IMR-90 (cell line): Measurements from ENCODE around the gene CALML3. TPM values are rescaled to one million over a fixed set of nuclear protein-coding genes. Genes with fewer than 3 reads are reported as not detected.

Experiments used
- ATAC-seq: fragments of 200-7000 bp; cut with Tn5 transposase; 2 replicates; pipeline ENCODE4 v1.9.1; 2020; ENCODE audit warnings: low read depth, mild to moderate bottlenecking, moderate library complexity
- BruUV-seq: library from RNA; stranded (reverse); fragments of 400-500 nt; replicated peaks from 2 replicates; lab custom pipeline; 2021; lab: Mats Ljungman, UMichigan
- CTCF ChIA-PET: fragments of 300-600 bp; formaldehyde crosslinking; extraction: SDS; loops from one replicate; lab custom pipeline; 2021; ENCODE audit warnings: antibody characterized with exemption; lab: Yijun Ruan, JAX
- POLR2A ChIA-PET: fragments of 300-600 bp; sonication (Branson Sonifier 250); formaldehyde crosslinking; loops from one replicate; lab custom pipeline; 2022; ENCODE audit warnings: antibody characterized with exemption; ENCODE audit not compliant: unreplicated experiment; lab: Charles Lee
- DNase-seq: peaks from one replicate; pipeline ENCODE4 v3.0.0; 2013
- H2AFZ ChIP-seq: replicated peaks from 2 replicates; pipeline ENCODE3; 2013; ENCODE audit warnings: low read length, mild to moderate bottlenecking; ENCODE audit not compliant: poor library complexity
- H2AK5ac ChIP-seq: 2 replicates; pipeline ENCODE4 v1.6.1; 2013; ENCODE audit warnings: low read depth, low read length, inconsistent platforms
- H2AK9ac ChIP-seq: replicated peaks from 2 replicates; pipeline ENCODE3; 2013; ENCODE audit warnings: mild to moderate bottlenecking, low read depth, low read length, moderate library complexity; ENCODE audit not compliant: poor library complexity
- H2BK120ac ChIP-seq: 2 replicates; pipeline ENCODE4 v1.6.1; 2013; ENCODE audit warnings: low read depth, low read length, inconsistent platforms
- H2BK15ac ChIP-seq: 3 replicates; pipeline ENCODE4 v1.6.1; 2013; ENCODE audit warnings: low read depth, low read length, inconsistent platforms
- H2BK20ac ChIP-seq: 2 replicates; pipeline ENCODE4 v1.6.1; 2013; ENCODE audit warnings: low read depth, mild to moderate bottlenecking, inconsistent platforms, low read length, moderate library complexity
- H2BK5ac ChIP-seq: 2 replicates; pipeline ENCODE4 v1.6.1; 2013; ENCODE audit warnings: mild to moderate bottlenecking, low read depth, low read length, inconsistent platforms; ENCODE audit not compliant: poor library complexity, severe bottlenecking
- H3K14ac ChIP-seq: replicated peaks from 2 replicates; pipeline ENCODE4 v1.6.1; 2013; ENCODE audit warnings: low read depth, low read length, inconsistent platforms
- H3K18ac ChIP-seq: 2 replicates; pipeline ENCODE4 v1.6.1; 2013; ENCODE audit warnings: low read depth, low read length, control low read depth
- H3K23ac ChIP-seq: 2 replicates; pipeline ENCODE4 v1.6.1; 2013; ENCODE audit warnings: low read depth, low read length, inconsistent platforms
- H3K27ac ChIP-seq: 2 replicates; pipeline ENCODE4 v1.5.1; 2013; ENCODE audit warnings: mild to moderate bottlenecking, control low read depth, low read length; ENCODE audit not compliant: insufficient read depth
- H3K27me3 ChIP-seq: 2 replicates; pipeline ENCODE4 v1.6.1; 2013; ENCODE audit warnings: low read length; ENCODE audit not compliant: control insufficient read depth, insufficient read depth
- H3K36me3 ChIP-seq: 2 replicates; pipeline ENCODE4 v1.6.1; 2013; ENCODE audit warnings: low read length, mixed read lengths; ENCODE audit not compliant: control insufficient read depth, insufficient read depth
- H3K4ac ChIP-seq: 2 replicates; pipeline ENCODE4 v1.6.1; 2013; ENCODE audit warnings: low read depth, low read length, inconsistent platforms
- H3K4me1 ChIP-seq: 2 replicates; pipeline ENCODE4 v1.6.1; 2013; ENCODE audit warnings: low read length, mixed read lengths; ENCODE audit not compliant: control insufficient read depth, insufficient read depth
- H3K4me2 ChIP-seq: 2 replicates; pipeline ENCODE4 v1.6.1; 2013; ENCODE audit warnings: low read depth, mild to moderate bottlenecking, control low read depth, low read length, moderate library complexity
- H3K4me3 ChIP-seq: 2 replicates; pipeline ENCODE4 v1.5.1; 2013; ENCODE audit warnings: low read depth, mild to moderate bottlenecking, control low read depth, low read length, moderate library complexity; ENCODE audit not compliant: insufficient read depth
- H3K56ac ChIP-seq: 2 replicates; pipeline ENCODE4 v1.6.1; 2013; ENCODE audit warnings: low read length, inconsistent platforms; ENCODE audit not compliant: insufficient read depth; ENCODE audit errors: extremely low read depth
- H3K79me1 ChIP-seq, 2 experiments: 2 replicates each; pipeline ENCODE4 v1.6.1; 2013; ENCODE audit warnings: low read length in 2 of 2, inconsistent platforms in 1 of 2, low read depth in 1 of 2
- H3K9ac ChIP-seq: 2 replicates; pipeline ENCODE4 v1.6.1; 2013; ENCODE audit warnings: low read depth, low read length, control low read depth
- H3K9me1 ChIP-seq: 2 replicates; pipeline ENCODE4 v1.6.1; 2013; ENCODE audit warnings: low read length, inconsistent platforms; ENCODE audit not compliant: insufficient read depth
- H3K9me3 ChIP-seq: 2 replicates; pipeline ENCODE4 v1.6.1; 2013; ENCODE audit warnings: low read length; ENCODE audit not compliant: control insufficient read depth, insufficient read depth
- H4K20me1 ChIP-seq: 2 replicates; pipeline ENCODE4 v1.6.1; 2013; ENCODE audit warnings: low read length, inconsistent platforms; ENCODE audit not compliant: insufficient read depth
- H4K5ac ChIP-seq: 2 replicates; pipeline ENCODE4 v1.6.1; 2013; ENCODE audit warnings: mild to moderate bottlenecking, low read depth, low read length, control low read depth
- H4K8ac ChIP-seq, 2 experiments: 2 replicates each; pipeline ENCODE4 v1.6.1; 2013; ENCODE audit warnings: low read depth in 2 of 2, low read length in 2 of 2, control low read depth in 1 of 2, inconsistent platforms in 1 of 2
- H4K91ac ChIP-seq: 2 replicates; pipeline ENCODE4 v1.6.1; 2013; ENCODE audit warnings: low read depth, low read length, inconsistent platforms; ENCODE audit not compliant: insufficient read depth
- BHLHE40 ChIP-seq: fragments of 150-350 bp; IDR thresholded peaks from 2 replicates; pipeline ENCODE4 v1.6.1; 2016; ENCODE audit warnings: mild to moderate bottlenecking, low read depth, low read length
- CEBPB ChIP-seq: IDR thresholded peaks from 2 replicates; pipeline ENCODE4 v1.6.1; 2012; ENCODE audit warnings: low read depth, low read length, improper control_type of control experiment
- CTCF ChIP-seq: conservative IDR thresholded peaks from 2 replicates; pipeline ENCODE4 v1.5.1; 2012; ENCODE audit warnings: mild to moderate bottlenecking, low read depth, low read length, improper control_type of control experiment
- ELK1 ChIP-seq: fragments of 150-350 bp; IDR thresholded peaks from 2 replicates; pipeline ENCODE4 v1.6.1; 2016; ENCODE audit warnings: low read depth, mild to moderate bottlenecking, low read length, moderate library complexity, borderline replicate concordance
- FOS ChIP-seq: fragments of 150-350 bp; IDR thresholded peaks from 2 replicates; pipeline ENCODE4 v1.6.1; 2016; ENCODE audit warnings: low read depth, low read length
- MAFK ChIP-seq: IDR thresholded peaks from 2 replicates; pipeline ENCODE4 v1.6.1; 2012; ENCODE audit warnings: low read depth, low read length, improper control_type of control experiment
- MAZ ChIP-seq: IDR thresholded peaks from 2 replicates; pipeline ENCODE4 v1.6.1; 2012; ENCODE audit warnings: low read depth, mild to moderate bottlenecking, low read length, improper control_type of control experiment, moderate library complexity, borderline replicate concordance
- MXI1 ChIP-seq: IDR thresholded peaks from 2 replicates; pipeline ENCODE4 v1.6.1; 2012; ENCODE audit warnings: low read depth, mild to moderate bottlenecking, low read length, moderate library complexity, borderline replicate concordance
- NFE2L2 ChIP-seq: fragments of 150-350 bp; IDR thresholded peaks from 2 replicates; pipeline ENCODE4 v1.6.1; 2016; ENCODE audit warnings: low read depth, mild to moderate bottlenecking, low read length
- POLR2A ChIP-seq: IDR thresholded peaks from 2 replicates; pipeline ENCODE4 v1.6.1; 2012; ENCODE audit warnings: mild to moderate bottlenecking, low read depth, low read length
- RAD21 ChIP-seq: IDR thresholded peaks from 2 replicates; pipeline ENCODE4 v1.6.1; 2012; ENCODE audit warnings: low read length, improper control_type of control experiment
- RCOR1 ChIP-seq: IDR thresholded peaks from 2 replicates; pipeline ENCODE4 v1.6.1; 2012; ENCODE audit warnings: mild to moderate bottlenecking, low read length, improper control_type of control experiment; ENCODE audit not compliant: insufficient replicate concordance
- RFX5 ChIP-seq: IDR thresholded peaks from 2 replicates; pipeline ENCODE4 v1.8.0; 2012; ENCODE audit warnings: low read depth, mild to moderate bottlenecking, low read length, moderate library complexity
- SMC3 ChIP-seq: fragments of 150-350 bp; IDR thresholded peaks from 2 replicates; pipeline ENCODE4 v1.6.1; 2016; ENCODE audit warnings: low read depth, mild to moderate bottlenecking, antibody characterized with exemption, low read length, moderate library complexity
- USF2 ChIP-seq: fragments of 150-350 bp; IDR thresholded peaks from 2 replicates; pipeline ENCODE4 v1.6.1; 2017; ENCODE audit warnings: mild to moderate bottlenecking, antibody characterized with exemption, low read length, low read depth
- WGBS, 2 experiments: methylation state at CpG; one replicate each; pipeline versions ENCODE4 v1.1.5 to v1.1.7; 2013; ENCODE audit warnings: missing lambda C conversion rate in 2 of 2; ENCODE audit not compliant: insufficient read length in 1 of 2; ENCODE audit errors: extremely low coverage in 2 of 2; 5-methylcytosine and 5-hydroxymethylcytosine counted together
- dilution Hi-C: fragments of 300-500 bp; cut with HindIII; formaldehyde crosslinking; loops from one replicate; pipeline ENCODE4 v1.14.3; 2018; ENCODE audit warnings: low sequenced_read_pairs; ENCODE audit not compliant: unreplicated experiment
- in situ Hi-C: fragments of 300-500 bp; cut with MboI; formaldehyde crosslinking; loops from 3 replicates; pipeline ENCODE4 v1.14.3; 2019; ENCODE audit warnings: low sequenced_read_pairs, inconsistent platforms, mixed read lengths
- intact Hi-C: fragments of 100-400 bp; cut with micrococcal nuclease; formaldehyde crosslinking; loops from 2 replicates; pipeline ENCODE4 v1.10.0; 2022
- polyA plus RNA-seq, 3 experiments: library from polyadenylated mRNA; depleted of rRNA; stranded (reverse); fragments of >200 nt; gene quantifications; 2 replicates each; pipeline ENCODE4 v1.2.3, GENCODE V29; 2012; ENCODE audit warnings: low replicate concordance in 1 of 3
- total RNA-seq: library from RNA; depleted of rRNA; stranded (reverse); fragments of >200 nt; gene quantifications from 2 replicates; pipeline ENCODE4 v1.2.3, GENCODE V29; 2012

Gene CALML3
- total and polyA plus RNA-seq, 2 of the 4 experiments (the other 2 are of a cell fraction): not detected

GRCh38 chr10:5515948-5516761 lies 8.6 kb upstream of the CALML3 start:
- H2BK15ac ChIP-seq: no peak overlapping the region
- no peak overlapping the region for H2BK20ac ChIP-seq
- WGBS, 2 experiments: 62% methylated on average over 9 of the region's 10 CpGs; no CpG with 5 or more reads in 1 of the 2 experiments
- H2BK120ac ChIP-seq: no peak overlapping the region
- H3K4me2 ChIP-seq: no peak overlapping the region
- no peak overlapping the region for H3K14ac ChIP-seq
- no peak overlapping the region for H3K56ac ChIP-seq
- H3K36me3 ChIP-seq: no peaks in the 10 kb centered on the region
- no peak overlapping the region for H4K91ac ChIP-seq
- H2AK9ac ChIP-seq: no peak overlapping the region
- POLR2A ChIA-PET: no interaction called here
- no peak overlapping the region for H2BK5ac ChIP-seq
- no peak overlapping the region for H3K4me3 ChIP-seq
- DNase-seq (no peak), ATAC-seq (no peak)
- H4K20me1 ChIP-seq: no peaks in the 10 kb centered on the region
- no peak overlapping the region for H2AFZ ChIP-seq
- no peak overlapping the region for H4K8ac ChIP-seq
- H3K9ac ChIP-seq: no peak overlapping the region
- H4K5ac ChIP-seq: no peak overlapping the region
- no peak overlapping the region for H3K4ac ChIP-seq
- peaks cover 27% of the 10 kb centered on the region for H3K27me3 ChIP-seq
- no peaks in the 10 kb centered on the region for H3K9me3 ChIP-seq
- H2AK5ac ChIP-seq: no peak overlapping the region
- H3K4me1 ChIP-seq: no peaks in the 10 kb centered on the region
- no peaks in the 10 kb centered on the region for H3K9me1 ChIP-seq
- CTCF ChIA-PET: no interaction called here
- H3K23ac ChIP-seq: no peak overlapping the region; the same call in 1 of the 2 replicates
- no peak overlapping the region for H3K18ac ChIP-seq
- H3K27ac ChIP-seq: no peak overlapping the region
- no TSS peak for BruUV-seq
- in situ Hi-C loops (no loop called here), dilution Hi-C loops (no loop called here), intact Hi-C loops (no loop called here)
- H3K79me1 ChIP-seq: no peaks in the 10 kb centered on the region
- TF ChIP-seq FOS (no peak), POLR2A (no peak), RCOR1 (no peak), MXI1 (no peak), CTCF (no peak), USF2 (no peak), BHLHE40 (no peak), RAD21 (no peak), CEBPB (no peak), SMC3 (no peak), RFX5 (no peak), NFE2L2 (no peak), MAFK (no peak), MAZ (no peak), ELK1 (no peak)
